ENCODE data around the gene PIGK.

GRCh38 chr1:77234943-77235342 lies 15.7 kb upstream of the PIGK start:
- TF ChIP-seq CTCF (IDR thresholded peaks at IDR 0.05; ENCODE audit: low read length) (no peak), EZH2 (optimal IDR thresholded peaks at IDR 0.05; ENCODE audit: low read depth, low read length) (no peak)
